ENCODE results near the gene NDUFA12. TPM values are rescaled to one million over a fixed set of nuclear protein-coding genes. Genes with fewer than 3 reads are reported as not detected.

Gene NDUFA12
- total RNA-seq, 1 donor: 120 TPM

- no peak for DNase-seq (ENCODE audit: low read depth)
- H3K4me3 ChIP-seq (ENCODE audit: low read depth, low read length): no peak overlapping the region
- TF ChIP-seq CTCF (IDR thresholded peaks at IDR 0.05; ENCODE audit: insufficient read depth, low read length): no peak
Observed at GRCh38 chr12:94961256-94961824, 42.2 kb downstream of the NDUFA12 start.

GRCh38 chr12:94957006-94957405 lies 46.5 kb downstream of the NDUFA12 start:
- TF ChIP-seq CTCF (IDR thresholded peaks at IDR 0.05; ENCODE audit: insufficient read depth, low read length): no peak
- DNase-seq (ENCODE audit: low read depth): no peak
- H3K4me3 ChIP-seq (ENCODE audit: low read depth, low read length): no peak overlapping the region

GRCh38 chr12:94954948-94955592 lies 48.4 kb downstream of the NDUFA12 start:
- DNase-seq (ENCODE audit: low read depth): no peak
- no peak overlapping the region for H3K4me3 ChIP-seq (ENCODE audit: low read depth, low read length)
- no peak for TF ChIP-seq CTCF (IDR thresholded peaks at IDR 0.05; ENCODE audit: insufficient read depth, low read length)

GRCh38 chr12:94954029-94954685 lies 49.3 kb downstream of the NDUFA12 start:
- DNase-seq (ENCODE audit: low read depth): peak; percentile 64
- no peak overlapping the region for H3K4me3 ChIP-seq (ENCODE audit: low read depth, low read length)
- no peak for TF ChIP-seq CTCF (IDR thresholded peaks at IDR 0.05; ENCODE audit: insufficient read depth, low read length)

GRCh38 chr12:94952325-94952724 lies 51.2 kb downstream of the NDUFA12 start:
- H3K4me3 ChIP-seq (ENCODE audit: low read depth, low read length): no peak overlapping the region
- DNase-seq (ENCODE audit: low read depth): peak; percentile 23
- no peak for TF ChIP-seq CTCF (IDR thresholded peaks at IDR 0.05; ENCODE audit: insufficient read depth, low read length)

- peak; percentile 12 for DNase-seq (ENCODE audit: low read depth)
- no peak for TF ChIP-seq CTCF (IDR thresholded peaks at IDR 0.05; ENCODE audit: insufficient read depth, low read length)
Observed at GRCh38 chr12:94951071-94951934, 52.2 kb downstream of the NDUFA12 start.

More at GRCh38 chr12:94951071-94951934, 52.2 kb downstream of the NDUFA12 start:
- H3K4me3 ChIP-seq (ENCODE audit: low read depth, low read length): no peak overlapping the region

All from fibroblast of the aortic adventitia (primary cell).